ENCODE results near the gene ZNF280D. TPM values are rescaled to one million over a fixed set of nuclear protein-coding genes. Genes with fewer than 3 reads are reported as not detected.

Gene ZNF280D
- polyA plus RNA-seq, 1 donor, result 36.9 TPM

- DNase-seq, result no peak
These were observed 19.7 kb upstream of the ZNF280D start for GRCh38 chr15:56752986-56753385.

- no peak for DNase-seq
These were observed 16.7 kb upstream of the ZNF280D start for GRCh38 chr15:56749982-56750381.

- no peak for DNase-seq
These were observed 11.7 kb upstream of the ZNF280D start for GRCh38 chr15:56744701-56745683.

GRCh38 chr15:56741541-56741940 lies 8.2 kb upstream of the ZNF280D start:
- DNase-seq, result no peak

GRCh38 chr15:56739964-56740640 lies 6.8 kb upstream of the ZNF280D start:
- no peak for DNase-seq

- no peak for DNase-seq
These were observed 6.2 kb upstream of the ZNF280D start for GRCh38 chr15:56739474-56739873.

- no peak for DNase-seq
These were observed 4.5 kb upstream of the ZNF280D start for GRCh38 chr15:56737791-56738190.

- no peak for DNase-seq
These were observed 3.8 kb upstream of the ZNF280D start for GRCh38 chr15:56736881-56737707.

- DNase-seq, result no peak
These were observed 3.0 kb upstream of the ZNF280D start for GRCh38 chr15:56736308-56736707.

- DNase-seq, result no peak
These were observed 2.3 kb upstream of the ZNF280D start for GRCh38 chr15:56735589-56735988.

GRCh38 chr15:56734013-56734635 lies 815 bp upstream of the ZNF280D start:
- DNase-seq, result no peak

- peak; percentile 82 for DNase-seq
These were observed 498 bp downstream of the ZNF280D start for GRCh38 chr15:56732886-56733135.

- peak; percentile 43 for DNase-seq
These were observed 999 bp downstream of the ZNF280D start for GRCh38 chr15:56732135-56732885.

- DNase-seq, result no peak
These were observed 1.8 kb downstream of the ZNF280D start for GRCh38 chr15:56731548-56731947.

- DNase-seq, result no peak
These were observed 3.7 kb downstream of the ZNF280D start for GRCh38 chr15:56729561-56729960.

- DNase-seq, result no peak
These were observed 7.9 kb downstream of the ZNF280D start for GRCh38 chr15:56725386-56725785.

- DNase-seq, result no peak
These were observed 9.1 kb downstream of the ZNF280D start for GRCh38 chr15:56724232-56724631.

GRCh38 chr15:56723787-56724186 lies 9.5 kb downstream of the ZNF280D start:
- DNase-seq, result no peak

GRCh38 chr15:56719774-56720555 lies 13.3 kb downstream of the ZNF280D start:
- DNase-seq, result no peak

- no peak for DNase-seq
These were observed 14.2 kb downstream of the ZNF280D start for GRCh38 chr15:56719021-56719612.

GRCh38 chr15:56718560-56718959 lies 14.7 kb downstream of the ZNF280D start:
- DNase-seq, result no peak
